ENCODE measurements around the gene LRRTM3.

Gene LRRTM3

DNA sequence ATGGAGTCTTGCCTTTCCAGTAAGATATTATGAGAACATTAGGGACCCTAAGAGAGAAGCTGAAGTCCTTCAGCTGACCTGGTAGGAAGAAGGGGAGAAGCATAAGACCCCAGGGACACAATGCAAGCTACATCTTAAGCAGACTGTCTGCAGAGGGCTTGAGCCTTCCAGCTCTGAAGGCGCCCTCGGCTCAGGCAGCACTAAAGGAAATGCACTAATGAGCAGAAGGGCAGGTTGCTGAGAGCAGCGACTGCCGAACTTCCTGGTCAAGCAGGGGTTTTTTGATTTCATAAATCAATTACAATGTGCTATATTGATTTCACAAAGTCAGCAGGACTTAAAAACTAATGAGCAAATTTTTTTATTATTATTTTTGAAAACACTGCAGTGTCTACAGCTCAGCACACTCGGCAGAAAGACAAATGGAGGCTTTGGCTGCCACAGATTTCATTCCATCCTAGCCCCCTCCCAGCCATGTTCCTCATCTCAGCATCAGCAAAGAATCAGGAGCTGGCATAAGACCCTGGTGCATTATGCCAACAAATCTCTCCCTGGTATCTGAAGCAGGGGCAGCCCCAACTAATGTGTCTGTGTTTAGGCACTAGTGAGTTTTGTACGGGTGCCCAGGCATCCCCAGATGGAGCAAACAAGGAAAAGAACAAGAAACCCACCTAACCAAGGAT is 57.1 kb downstream of the LRRTM3 start:
- Histone ChIP-seq H3K36me3 (ENCODE audit: control insufficient read depth in 2 of 2, insufficient read depth in 1 of 2, low read length in 2 of 2) (no peaks in the 10 kb centered on the region), H3K9me3 (ENCODE audit: control insufficient read depth, insufficient read depth, low read depth, low read length) (no peaks in the 10 kb centered on the region), H3K27ac (ENCODE audit: extremely low read depth, low read depth, low read length) (no peak overlapping the region), H3K4me3 (ENCODE audit: low read depth, low read length) (no peak overlapping the region), H3K4me1 (ENCODE audit: control insufficient read depth, insufficient read depth, low read length) (peaks cover 12% of the 10 kb centered on the region)
- CTCF ChIA-PET = no interaction called here
- POLR2A ChIA-PET = no interaction called here
- TF ChIP-seq ZBTB48 (tag by site-specific recombination; IDR thresholded peaks at IDR 0.05) (no peak), ZSCAN30 (tag by site-specific recombination; IDR thresholded peaks at IDR 0.05) (no peak), ZNF112 (tag by site-specific recombination; IDR thresholded peaks at IDR 0.05) (no peak), SP2 (tag by site-specific recombination; IDR thresholded peaks at IDR 0.05) (no peak), BCL11A (tag by site-specific recombination; IDR thresholded peaks at IDR 0.05; ENCODE audit: low read depth) (no peak), ZNF747 (tag by site-specific recombination; IDR thresholded peaks at IDR 0.05) (no peak), SP3 (tag by site-specific recombination; IDR thresholded peaks at IDR 0.05) (no peak), ZNF24 (tag by site-specific recombination; IDR thresholded peaks at IDR 0.05) (no peak)
- TF ChIP-seq, protein P1, sequence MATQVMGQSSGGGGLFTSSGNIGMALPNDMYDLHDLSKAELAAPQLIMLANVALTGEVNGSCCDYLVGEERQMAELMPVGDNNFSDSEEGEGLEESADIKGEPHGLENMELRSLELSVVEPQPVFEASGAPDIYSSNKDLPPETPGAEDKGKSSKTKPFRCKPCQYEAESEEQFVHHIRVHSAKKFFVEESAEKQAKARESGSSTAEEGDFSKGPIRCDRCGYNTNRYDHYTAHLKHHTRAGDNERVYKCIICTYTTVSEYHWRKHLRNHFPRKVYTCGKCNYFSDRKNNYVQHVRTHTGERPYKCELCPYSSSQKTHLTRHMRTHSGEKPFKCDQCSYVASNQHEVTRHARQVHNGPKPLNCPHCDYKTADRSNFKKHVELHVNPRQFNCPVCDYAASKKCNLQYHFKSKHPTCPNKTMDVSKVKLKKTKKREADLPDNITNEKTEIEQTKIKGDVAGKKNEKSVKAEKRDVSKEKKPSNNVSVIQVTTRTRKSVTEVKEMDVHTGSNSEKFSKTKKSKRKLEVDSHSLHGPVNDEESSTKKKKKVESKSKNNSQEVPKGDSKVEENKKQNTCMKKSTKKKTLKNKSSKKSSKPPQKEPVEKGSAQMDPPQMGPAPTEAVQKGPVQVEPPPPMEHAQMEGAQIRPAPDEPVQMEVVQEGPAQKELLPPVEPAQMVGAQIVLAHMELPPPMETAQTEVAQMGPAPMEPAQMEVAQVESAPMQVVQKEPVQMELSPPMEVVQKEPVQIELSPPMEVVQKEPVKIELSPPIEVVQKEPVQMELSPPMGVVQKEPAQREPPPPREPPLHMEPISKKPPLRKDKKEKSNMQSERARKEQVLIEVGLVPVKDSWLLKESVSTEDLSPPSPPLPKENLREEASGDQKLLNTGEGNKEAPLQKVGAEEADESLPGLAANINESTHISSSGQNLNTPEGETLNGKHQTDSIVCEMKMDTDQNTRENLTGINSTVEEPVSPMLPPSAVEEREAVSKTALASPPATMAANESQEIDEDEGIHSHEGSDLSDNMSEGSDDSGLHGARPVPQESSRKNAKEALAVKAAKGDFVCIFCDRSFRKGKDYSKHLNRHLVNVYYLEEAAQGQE (tag by site-specific recombination; IDR thresholded peaks at IDR 0.05) = no peak
- TF ChIP-seq, protein P2, sequence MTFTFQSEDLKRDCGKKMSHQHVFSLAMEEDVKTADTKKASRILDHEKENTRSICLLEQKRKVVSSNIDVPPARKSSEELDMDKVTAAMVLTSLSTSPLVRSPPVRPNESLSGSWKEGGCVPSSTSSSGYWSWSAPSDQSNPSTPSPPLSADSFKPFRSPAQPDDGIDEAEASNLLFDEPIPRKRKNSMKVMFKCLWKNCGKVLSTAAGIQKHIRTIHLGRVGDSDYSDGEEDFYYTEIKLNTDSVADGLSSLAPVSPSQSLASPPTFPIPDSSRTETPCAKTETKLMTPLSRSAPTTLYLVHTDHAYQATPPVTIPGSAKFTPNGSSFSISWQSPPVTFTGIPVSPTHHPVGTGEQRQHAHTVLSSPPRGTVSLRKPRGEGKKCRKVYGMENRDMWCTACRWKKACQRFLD (tag by site-specific recombination; IDR thresholded peaks at IDR 0.05) = no peak

DNA sequence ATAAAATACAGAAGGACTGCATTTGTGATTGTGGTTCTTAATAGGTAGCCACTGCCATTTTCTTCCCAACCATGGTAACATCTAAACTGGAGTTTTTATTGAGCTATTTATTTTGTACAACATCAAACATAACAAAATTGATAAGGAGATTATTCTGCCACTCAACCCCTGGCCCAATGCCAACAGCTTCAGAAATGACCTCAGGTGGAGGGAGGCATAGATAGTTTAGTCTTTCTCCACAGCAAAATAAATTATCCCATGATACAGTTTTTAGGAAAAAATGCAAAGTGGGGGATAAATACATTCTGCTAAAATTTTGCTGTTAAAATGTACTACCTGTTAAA is 57.6 kb downstream of the LRRTM3 start:
- Histone ChIP-seq H3K27ac (ENCODE audit: extremely low read depth, low read depth, low read length) (no peak overlapping the region), H3K36me3 (ENCODE audit: control insufficient read depth in 2 of 2, insufficient read depth in 1 of 2, low read length in 2 of 2) (no peaks in the 10 kb centered on the region), H3K9me3 (ENCODE audit: control insufficient read depth, insufficient read depth, low read depth, low read length) (no peaks in the 10 kb centered on the region), H3K4me1 (ENCODE audit: control insufficient read depth, insufficient read depth, low read length) (peaks cover 12% of the 10 kb centered on the region), H3K4me3 (ENCODE audit: low read depth, low read length) (no peak overlapping the region)
- TF ChIP-seq ZNF248 (tag by site-specific recombination; IDR thresholded peaks at IDR 0.05) (no peak), ZNF335 (tag by site-specific recombination; conservative IDR thresholded peaks at IDR 0.05) (no peak), KLF8 (tag by site-specific recombination; IDR thresholded peaks at IDR 0.05) (no peak), ZNF266 (tag by site-specific recombination; IDR thresholded peaks at IDR 0.05; ENCODE audit: low read depth) (no peak), ZNF501 (tag by site-specific recombination; IDR thresholded peaks at IDR 0.05) (no peak), ZNF585B (tag by site-specific recombination; IDR thresholded peaks at IDR 0.05) (no peak), SALL2 (tag by site-specific recombination; IDR thresholded peaks at IDR 0.05; ENCODE audit: borderline replicate concordance) (no peak), ZNF37A (tag by site-specific recombination; IDR thresholded peaks at IDR 0.05) (no peak), MEIS1 (CRISPR knock-in tag; IDR thresholded peaks at IDR 0.05; ENCODE audit: borderline replicate concordance) (no peak), IKZF3 (tag by site-specific recombination; IDR thresholded peaks at IDR 0.05) (no peak), ZBTB17 (tag by site-specific recombination; IDR thresholded peaks at IDR 0.05) (no peak), ZNF292 (tag by site-specific recombination; IDR thresholded peaks at IDR 0.05; ENCODE audit: borderline replicate concordance, low read depth) (no peak), ZIC2 (tag by site-specific recombination; IDR thresholded peaks at IDR 0.05) (no peak), ZNF155 (tag by site-specific recombination; IDR thresholded peaks at IDR 0.05) (no peak), ZNF354C (tag by site-specific recombination; IDR thresholded peaks at IDR 0.05; ENCODE audit: borderline replicate concordance, low read depth) (no peak)
- TF ChIP-seq, protein P3, sequence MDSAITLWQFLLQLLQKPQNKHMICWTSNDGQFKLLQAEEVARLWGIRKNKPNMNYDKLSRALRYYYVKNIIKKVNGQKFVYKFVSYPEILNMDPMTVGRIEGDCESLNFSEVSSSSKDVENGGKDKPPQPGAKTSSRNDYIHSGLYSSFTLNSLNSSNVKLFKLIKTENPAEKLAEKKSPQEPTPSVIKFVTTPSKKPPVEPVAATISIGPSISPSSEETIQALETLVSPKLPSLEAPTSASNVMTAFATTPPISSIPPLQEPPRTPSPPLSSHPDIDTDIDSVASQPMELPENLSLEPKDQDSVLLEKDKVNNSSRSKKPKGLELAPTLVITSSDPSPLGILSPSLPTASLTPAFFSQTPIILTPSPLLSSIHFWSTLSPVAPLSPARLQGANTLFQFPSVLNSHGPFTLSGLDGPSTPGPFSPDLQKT (IDR thresholded peaks at IDR 0.05; ENCODE audit: borderline replicate concordance, low read depth, low read length) = no peak
- TF ChIP-seq, protein P4, sequence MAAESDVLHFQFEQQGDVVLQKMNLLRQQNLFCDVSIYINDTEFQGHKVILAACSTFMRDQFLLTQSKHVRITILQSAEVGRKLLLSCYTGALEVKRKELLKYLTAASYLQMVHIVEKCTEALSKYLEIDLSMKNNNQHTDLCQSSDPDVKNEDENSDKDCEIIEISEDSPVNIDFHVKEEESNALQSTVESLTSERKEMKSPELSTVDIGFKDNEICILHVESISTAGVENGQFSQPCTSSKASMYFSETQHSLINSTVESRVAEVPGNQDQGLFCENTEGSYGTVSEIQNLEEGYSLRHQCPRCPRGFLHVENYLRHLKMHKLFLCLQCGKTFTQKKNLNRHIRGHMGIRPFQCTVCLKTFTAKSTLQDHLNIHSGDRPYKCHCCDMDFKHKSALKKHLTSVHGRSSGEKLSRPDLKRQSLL (tag by site-specific recombination; IDR thresholded peaks at IDR 0.05) = no peak
- TF ChIP-seq, protein P5, sequence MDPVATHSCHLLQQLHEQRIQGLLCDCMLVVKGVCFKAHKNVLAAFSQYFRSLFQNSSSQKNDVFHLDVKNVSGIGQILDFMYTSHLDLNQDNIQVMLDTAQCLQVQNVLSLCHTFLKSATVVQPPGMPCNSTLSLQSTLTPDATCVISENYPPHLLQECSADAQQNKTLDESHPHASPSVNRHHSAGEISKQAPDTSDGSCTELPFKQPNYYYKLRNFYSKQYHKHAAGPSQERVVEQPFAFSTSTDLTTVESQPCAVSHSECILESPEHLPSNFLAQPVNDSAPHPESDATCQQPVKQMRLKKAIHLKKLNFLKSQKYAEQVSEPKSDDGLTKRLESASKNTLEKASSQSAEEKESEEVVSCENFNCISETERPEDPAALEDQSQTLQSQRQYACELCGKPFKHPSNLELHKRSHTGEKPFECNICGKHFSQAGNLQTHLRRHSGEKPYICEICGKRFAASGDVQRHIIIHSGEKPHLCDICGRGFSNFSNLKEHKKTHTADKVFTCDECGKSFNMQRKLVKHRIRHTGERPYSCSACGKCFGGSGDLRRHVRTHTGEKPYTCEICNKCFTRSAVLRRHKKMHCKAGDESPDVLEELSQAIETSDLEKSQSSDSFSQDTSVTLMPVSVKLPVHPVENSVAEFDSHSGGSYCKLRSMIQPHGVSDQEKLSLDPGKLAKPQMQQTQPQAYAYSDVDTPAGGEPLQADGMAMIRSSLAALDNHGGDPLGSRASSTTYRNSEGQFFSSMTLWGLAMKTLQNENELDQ (tag by site-specific recombination; IDR thresholded peaks at IDR 0.05; ENCODE audit: low read depth) = no peak
- POLR2A ChIA-PET = no interaction called here
- CTCF ChIA-PET = no interaction called here

Measured in HEK293 (cell line).